ENCODE data around the gene HMGCS2.

HMGCS2 gene

DNA sequence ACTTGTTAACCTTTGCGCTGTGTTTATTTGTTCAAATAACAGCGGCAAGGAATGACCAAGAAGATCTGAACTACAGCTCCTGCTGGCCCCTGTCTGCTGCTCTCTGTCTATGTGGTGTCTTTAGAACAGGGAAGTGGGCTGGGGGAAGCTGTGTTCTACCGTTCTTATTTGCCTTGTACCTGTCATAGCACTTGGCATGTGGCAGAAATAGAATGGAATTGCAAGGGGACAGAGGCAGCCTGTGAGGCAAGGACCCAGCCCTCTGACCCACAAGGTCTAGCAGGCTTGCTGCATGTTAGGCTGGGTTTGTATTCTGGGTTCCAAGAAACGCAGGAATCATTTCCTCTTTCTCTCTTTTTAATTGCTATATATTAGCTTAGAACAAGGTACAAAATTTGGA is 20.7 kb downstream of the HMGCS2 start:
- no peak for DNase-seq

DNA sequence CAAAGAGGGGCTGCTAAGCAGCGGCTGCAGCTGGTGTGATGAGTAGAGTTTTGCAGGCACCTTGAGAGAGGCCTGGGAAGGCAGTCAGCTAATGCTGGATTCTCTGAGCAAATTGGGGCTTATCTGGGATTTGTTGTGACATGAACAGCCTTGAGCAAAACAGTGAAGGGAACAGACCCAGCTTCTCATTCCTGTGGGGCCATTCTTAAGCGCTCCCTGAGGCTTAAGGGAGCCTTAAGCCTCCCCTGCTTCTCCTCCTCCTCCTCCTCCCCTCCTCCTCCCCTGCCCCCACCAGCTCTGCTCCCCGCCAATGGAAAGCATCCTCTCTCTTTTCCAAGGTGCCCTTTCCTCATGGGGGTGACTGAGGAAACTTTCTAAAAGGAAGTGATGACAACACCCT is 21.3 kb downstream of the HMGCS2 start:
- no peak for DNase-seq

DNA sequence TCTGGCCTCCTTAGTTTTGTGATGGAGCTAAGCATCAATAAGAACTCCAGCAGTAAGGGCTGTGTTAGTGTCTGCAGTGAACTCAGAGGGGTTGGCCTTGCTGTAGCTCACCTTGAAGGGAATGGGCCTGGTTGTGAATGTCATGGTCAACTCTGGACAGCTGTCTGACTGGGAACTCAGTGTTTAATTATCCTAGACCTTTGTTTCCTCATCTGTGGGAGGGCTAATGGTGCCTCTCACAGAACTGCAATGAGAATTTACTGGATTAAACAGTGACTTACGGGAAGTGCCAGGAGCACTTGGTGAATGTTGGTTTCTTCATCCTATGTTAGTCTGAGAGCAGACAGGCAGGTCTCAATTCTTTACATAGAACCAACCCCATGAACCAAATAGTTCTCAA is 23.7 kb downstream of the HMGCS2 start:
- no peak for DNase-seq

DNA sequence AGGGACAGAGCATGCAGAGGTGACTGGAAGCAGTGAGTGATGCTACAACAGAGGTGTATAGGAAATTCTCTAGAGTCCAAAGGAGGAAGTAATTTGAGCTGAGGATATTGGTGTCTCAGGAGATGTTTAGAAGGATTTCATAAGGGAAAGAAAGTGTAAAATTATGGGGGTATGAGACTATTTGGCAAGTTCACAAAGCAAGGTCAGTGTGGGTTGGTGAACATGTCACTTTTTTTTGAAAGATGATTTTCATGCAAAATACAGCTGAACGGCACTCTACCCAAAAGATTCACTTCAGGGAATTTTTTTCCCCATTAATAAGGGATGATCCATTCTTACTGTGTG is 24.1 kb downstream of the HMGCS2 start:
- no peak for DNase-seq

DNA sequence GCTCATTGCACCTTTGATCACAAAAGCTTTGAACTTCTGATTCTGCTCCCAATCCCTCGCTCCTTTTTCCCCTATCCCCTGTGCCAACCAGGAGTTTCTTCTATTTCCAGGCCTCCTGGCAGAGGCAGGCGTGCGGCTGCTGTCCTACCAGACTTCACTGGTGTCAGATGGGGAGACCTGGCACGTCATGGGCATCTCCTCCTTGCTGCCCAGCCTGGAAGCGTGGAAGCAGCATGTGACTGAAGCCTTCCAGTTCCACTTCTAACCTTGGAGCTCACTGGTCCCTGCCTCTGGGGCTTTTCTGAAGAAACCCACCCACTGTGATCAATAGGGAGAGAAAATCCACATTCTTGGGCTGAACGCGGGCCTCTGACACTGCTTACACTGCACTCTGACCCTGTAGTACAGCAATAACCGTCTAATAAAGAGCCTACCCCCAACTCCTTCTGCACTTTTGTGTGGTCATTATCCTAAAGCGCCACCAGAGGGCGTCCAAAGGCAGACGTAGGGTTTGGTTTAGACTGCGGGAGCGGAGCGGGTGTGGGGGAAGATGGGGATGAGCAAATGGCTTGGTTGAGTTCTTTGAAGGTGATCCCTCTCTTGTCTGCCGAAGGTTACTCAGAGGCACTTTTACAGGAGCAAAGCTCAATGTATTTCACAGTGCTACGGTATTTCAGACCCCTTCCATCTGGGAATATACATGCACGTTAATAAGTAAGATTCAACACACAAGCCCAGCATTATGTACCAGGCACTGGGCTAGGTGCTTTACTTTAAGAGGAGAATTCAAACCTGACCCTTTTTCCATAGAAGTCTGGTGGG is 24.7 kb downstream of the HMGCS2 start:
- peak; percentile 58 for DNase-seq

DNA sequence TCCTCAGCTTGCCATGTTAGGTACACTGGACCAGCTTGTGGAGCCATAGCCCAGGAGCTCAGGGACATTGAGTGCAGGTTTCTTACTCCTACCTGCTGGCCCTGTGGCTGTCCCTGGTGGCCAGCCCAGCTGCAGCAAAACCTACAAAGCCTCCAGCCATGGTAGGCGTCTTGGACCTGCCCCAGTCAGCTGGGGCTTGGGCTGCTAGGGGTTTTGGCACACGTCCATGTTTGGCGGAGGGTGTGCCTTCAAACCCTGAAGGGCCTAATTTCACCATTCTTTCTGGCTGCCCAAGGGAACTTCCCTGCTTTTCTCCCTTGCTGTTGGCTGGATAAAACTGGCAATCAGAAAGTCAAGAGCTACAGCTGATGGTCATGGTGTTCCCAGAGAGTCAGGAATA is 25.4 kb downstream of the HMGCS2 start:
- DNase-seq = peak; percentile 42

DNA sequence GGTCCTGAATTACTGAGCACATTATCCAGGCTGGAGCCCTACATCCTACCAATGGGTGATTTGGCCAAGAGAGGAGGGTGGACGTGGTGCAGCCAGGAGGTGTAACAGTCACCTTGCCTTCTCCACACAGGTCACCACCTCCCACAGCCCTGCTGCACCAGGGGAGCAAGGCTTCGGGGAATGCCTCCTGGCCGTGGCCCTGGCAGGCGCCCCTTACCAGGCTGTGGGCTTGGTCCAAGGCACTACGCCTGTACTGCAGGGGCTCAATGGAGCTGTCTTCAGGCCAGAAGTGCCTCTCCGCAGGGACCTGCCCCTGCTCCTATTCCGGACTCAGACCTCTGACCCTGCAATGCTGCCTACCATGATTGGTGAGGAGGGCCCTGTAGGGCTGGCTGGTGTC is 26.0 kb downstream of the HMGCS2 start:
- no peak for DNase-seq

DNA sequence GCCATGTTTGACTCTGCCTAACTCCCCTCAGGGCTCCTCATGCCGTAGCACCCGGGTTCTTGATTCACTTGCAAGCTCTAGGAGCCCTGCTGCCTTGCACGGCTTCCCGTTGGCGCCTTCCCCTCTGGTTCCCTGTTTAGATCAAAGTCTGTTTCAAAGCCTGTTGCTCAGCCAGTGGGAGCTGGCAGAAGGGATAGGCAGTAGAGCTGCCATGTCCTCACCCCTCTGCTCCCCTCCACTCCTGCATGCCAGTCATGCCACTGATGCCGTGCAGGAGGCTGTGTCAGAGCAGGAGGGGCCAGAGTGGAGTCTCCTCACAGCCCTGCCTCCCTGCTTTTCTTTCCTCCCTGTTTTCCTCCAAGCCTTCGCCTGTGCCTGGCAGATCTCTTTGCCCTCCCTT is 26.5 kb downstream of the HMGCS2 start:
- no peak for DNase-seq

DNA sequence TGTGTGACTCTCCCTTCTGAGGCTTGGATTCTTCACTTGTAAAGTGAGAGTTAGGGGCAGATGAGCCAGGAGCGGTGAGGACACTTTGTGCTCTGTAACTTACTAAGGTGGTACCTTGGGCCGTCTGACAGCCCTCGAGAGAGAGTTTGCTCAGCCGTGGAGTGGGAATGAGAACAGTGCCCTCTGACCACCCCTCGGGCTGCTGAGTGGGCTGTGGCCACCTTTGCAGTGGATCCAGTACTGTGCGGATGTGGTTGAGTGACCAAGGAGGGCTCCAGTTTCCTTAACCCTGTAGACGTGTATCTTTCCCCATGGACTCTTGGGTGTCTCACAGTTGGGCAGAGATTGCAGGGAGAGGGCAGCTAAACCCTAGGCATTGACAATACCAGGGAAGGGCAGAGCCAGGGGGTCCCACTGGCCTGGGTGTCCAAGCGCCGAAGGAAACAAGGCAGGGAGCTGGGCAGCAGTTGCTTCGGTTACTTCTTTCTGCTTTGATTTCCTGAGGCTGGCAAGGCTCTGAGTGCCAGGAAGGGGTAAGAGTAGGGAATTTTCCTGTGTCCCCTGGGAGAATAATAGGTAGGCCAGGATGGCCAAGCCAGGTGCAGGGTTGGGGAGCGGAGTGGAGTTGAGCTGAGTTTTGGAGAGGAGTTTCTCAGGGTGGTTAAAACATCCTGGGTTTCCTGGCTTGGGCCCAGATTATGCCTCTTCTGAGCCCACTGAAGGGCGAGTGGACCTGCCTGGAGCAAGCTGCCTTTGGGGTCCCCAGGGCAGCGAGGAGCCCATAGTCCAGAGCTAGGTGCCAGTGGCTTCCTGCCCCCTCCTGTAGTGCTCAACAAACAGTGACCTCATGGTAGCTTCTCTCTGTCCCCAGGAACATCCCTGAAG is 27.6 kb downstream of the HMGCS2 start:
- no peak for DNase-seq

DNA sequence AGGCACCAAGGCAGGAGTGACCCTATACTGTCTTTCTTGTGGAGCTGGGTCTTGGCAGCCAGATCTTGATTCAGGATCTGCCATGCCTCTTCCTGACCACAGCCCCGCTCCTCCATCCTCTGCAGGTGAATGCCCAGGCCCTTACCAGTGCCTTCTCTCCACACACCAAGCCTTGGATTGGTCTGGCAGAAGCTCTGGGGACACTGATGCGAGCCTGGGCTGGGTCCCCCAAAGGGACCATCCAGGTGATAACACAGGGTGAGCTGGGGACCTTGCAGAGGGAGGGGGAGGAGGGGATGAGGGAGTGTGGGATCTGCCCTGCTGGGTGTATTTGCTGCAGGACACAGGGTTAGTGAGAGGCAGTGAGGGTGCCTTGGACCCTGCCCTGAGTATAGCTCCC is 28.4 kb downstream of the HMGCS2 start:
- no peak for DNase-seq

DNA sequence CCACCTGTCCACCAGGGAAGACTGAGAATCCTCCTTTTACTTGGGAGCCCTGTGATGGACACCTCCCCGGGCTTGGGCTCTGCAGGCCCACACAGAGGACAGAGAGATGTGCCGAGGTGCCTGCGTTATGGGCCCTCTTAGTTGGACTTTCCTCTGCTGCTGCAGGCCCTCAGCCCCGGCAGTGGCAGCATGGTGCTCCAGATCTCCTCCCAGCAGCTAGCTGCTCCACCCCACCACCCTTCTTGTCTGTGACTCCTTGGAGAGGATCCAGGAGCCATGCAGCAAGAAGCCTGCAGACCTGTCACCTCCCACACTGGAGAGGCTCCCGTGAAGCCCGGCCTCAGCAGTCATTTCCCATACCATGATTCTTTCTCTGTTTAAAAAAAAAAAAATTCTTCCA is 29.6 kb downstream of the HMGCS2 start:
- no peak for DNase-seq

DNA sequence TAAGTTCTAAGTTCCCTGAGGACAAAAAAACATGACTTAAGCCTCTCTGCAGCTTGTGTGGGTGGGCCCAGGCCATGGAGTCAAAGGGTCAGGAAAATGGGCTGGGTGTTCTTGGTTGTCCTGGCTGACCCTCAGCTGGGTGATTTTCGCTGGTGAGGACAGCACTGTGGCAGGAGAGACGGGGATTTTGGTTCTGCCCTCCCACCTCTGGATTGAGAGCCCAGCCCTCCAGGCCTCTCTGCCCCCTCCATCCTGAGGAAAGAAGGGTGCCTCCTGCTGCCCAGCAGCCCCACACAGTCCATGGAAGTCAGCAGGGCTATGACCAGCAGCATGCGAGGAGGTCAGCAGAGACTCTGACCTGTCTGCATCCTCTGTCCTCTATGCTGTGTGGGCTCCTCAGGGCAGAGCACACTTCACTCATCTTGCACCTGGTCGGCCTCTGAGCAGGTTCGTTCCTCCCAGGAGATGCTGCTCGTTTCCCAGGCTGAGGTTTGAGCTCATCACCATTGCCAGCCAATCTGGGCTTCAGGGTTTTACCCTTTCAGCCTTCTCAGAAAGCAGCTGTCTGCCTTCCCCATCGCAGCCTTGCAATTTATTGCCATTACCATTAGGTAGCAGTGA is 30.5 kb downstream of the HMGCS2 start:
- DNase-seq = no peak

DNA sequence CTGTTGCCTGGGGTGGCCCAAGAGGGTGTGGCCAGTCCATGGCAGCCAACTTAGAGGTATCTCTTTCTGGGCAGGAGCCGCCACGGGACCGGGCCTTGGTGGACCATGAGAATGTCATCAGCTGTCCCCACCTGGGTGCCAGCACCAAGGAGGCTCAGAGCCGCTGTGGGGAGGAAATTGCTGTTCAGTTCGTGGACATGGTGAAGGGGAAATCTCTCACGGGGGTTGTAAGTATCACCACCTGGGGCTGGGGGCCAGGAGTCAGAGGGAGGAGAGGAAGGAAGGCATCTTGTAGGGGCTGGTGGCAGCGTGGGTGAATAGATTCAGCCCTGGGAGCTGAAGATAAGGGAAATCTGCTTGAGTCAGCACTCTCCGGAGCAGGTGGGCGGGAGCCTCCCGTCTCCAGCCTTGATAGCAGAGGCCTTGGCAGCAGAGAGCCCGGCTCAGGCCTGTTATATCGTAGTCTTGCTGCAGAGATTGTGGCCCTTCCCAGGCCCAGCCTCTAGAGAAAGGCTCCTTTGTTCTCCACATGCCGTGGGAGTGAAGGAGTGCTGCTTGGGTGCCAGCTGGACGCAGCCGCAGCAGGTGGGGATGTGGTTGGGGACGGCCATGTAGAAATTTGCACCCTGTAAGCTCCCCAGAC is 31.5 kb downstream of the HMGCS2 start:
- no peak for DNase-seq

DNA sequence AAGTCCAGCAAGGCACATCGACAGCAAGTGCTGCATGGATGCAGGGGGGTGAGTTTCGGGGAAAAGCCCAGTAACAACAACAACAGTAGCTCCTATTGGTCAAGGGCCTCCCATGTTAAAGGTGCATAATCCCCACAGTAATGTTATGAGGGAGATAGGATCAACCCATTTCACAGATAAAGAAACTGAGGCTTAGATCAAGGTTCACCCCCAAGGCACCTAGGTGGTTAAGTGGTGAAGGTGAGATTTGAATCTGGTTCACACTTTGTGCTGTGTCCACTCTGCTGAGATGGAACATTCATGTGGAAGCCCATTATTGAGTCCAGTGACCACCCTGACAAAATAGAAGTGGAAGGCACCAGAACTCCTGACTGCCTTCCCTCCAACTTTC is 32.1 kb downstream of the HMGCS2 start:
- DNase-seq = no peak

DNA sequence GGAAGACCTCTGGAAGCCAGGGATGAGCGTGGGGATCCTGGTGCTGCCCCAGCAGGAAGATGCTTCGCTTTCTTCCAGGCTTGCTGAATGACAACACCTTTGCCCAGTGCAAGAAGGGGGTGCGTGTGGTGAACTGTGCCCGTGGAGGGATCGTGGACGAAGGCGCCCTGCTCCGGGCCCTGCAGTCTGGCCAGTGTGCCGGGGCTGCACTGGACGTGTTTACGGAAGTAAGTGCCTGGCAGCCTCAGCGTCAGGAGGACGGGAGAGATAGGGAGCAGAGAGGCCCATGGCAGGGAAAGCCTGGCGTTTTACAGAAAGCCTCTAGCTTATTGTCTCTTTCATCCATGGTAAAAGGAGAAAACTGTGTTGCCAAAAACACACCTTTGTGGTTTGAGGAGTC is 33.5 kb downstream of the HMGCS2 start:
- DNase-seq = no peak

DNA sequence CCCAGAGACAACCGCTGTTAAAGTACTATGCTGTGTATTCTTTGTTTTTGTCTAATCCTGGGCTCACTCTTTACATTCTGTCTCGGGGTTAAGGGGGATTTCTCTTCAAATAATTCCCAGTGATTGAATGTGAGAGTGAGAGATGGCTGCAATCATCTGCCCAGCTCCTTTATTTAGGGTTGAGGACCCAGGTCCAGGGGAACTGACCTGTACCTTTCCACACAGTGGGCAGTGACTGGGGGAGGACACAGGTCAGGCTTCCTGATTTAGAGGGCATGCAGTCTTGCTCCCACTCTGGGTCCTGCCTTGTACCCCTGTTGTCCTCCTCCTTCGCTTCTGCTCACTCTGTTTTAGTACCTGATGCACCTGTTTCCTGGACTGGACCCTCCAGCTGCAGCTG is 35.0 kb downstream of the HMGCS2 start:
- DNase-seq = no peak

DNA sequence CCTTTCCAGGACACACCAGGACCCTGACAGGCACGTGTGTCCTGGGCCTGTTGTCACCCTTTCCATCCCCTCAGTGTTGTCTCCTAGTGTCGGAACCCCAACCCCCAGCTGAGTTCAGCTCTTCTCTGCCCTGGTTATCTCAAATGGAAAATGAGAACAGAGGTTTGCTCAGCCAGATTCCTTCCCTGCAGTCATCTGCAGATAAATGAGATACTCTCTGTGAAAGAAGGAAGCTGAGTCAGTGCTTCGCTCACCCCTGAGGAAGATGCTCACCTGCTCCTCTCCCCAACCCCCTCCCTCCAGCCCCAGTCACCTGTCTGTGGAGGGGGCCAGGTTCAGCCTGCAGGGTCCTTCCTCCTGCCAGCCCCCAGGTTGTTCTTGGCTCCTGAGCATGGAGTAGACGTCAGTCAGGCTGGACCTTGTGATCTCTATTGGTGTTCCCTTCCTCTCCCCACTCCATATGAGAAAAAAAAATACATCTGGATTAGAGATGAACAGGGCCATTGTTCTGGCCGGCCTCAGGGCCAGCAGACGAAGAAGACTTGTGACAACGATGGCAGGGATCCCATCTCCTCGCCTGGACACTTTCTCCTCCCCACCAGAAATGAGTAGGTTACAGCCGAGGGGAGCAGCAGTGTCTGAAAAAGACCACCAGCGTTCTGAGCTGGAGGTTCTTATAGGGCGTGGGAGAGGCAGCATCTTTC is 36.1 kb downstream of the HMGCS2 start:
- DNase-seq = no peak

DNA sequence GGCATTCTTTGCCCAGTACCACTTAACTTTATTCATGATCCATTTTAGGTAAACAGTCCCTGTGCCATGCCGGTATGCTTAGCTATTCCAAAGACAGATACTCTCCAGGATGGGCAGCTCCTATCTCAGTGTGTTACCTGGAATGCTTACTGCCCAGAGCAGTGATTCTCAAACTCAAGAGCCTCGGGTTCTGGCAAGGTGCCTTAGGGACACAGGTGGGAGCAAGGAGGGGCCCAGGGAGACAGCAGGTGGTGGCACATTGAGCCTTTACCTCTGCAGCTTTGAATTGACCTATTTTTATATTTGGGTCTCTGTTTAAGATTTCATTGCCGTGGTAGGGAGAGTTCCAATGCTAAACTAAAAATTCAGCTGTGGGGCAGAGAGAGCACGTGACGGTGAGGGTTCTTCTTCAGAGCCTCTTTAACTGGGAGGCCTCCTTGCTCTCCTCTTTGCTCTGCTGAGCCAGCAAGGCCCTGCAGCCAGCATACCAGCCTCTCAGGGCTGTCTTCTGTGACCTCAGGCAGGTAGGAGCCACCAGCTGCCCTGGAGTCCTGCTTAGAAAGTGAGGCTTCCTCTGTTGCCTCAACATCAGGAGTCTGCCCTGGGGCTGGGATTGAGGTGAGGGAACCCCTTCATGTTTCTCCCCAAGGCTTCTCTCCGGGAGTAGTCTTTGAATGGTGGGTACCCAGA is 36.8 kb downstream of the HMGCS2 start:
- DNase-seq = no peak

DNA sequence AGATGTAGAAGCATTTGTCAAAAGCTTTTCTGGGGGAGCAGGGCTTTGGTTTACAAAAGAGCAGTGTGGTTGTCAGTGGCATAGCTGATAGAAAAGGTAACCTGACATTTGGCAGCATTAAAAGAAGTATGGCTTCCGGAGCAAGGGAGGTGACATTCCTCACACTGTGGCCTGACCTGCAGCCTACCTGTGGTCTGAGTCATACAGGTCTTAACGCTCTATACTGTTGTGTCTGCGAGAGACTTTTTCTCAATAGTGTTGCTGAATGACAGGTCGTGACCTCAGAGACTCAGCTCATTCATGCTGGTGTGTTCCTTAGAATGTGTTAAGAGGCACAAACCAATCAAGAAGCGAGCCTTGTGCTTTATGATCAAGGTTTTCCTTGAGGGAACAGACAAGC is 37.6 kb downstream of the HMGCS2 start:
- no peak for DNase-seq

DNA sequence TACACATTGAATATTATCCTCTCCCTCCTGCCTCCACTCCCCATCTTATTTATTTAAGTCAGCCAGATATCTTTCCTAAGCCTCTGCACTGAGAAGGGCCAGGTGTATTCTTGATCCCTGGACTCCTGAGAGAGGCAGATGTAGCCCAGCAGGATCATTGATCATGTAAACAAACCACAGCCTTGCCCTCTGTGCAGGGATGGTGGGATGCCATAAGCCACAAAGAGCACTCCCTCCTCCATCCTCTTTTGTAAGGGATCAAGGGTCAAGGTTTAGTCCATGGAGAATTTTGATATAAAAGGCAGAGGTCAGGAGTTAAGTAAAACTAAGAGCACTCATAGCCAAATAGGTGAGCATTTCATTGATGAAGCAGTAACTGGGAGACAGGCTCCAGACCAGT is 39.7 kb downstream of the HMGCS2 start:
- DNase-seq = no peak

DNA sequence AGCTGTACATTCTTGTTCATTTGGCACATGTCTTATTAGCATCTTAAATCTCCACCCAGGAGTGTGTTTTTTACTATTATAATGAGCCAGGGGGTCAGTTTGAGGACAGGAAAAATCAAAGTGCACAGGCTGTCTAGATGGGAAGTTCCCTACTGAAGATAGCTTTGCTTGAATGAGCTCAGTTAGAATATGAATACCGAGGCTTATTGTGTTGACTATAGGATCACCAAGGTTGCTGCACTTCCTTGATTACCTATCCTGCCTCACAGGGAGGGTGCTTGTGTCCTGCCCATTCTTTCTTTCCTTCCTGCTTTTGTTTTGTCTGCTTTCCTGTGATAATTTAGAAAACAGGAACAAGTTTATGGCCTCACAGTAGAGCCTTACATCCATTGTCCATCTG is 40.7 kb downstream of the HMGCS2 start:
- DNase-seq = no peak

DNA sequence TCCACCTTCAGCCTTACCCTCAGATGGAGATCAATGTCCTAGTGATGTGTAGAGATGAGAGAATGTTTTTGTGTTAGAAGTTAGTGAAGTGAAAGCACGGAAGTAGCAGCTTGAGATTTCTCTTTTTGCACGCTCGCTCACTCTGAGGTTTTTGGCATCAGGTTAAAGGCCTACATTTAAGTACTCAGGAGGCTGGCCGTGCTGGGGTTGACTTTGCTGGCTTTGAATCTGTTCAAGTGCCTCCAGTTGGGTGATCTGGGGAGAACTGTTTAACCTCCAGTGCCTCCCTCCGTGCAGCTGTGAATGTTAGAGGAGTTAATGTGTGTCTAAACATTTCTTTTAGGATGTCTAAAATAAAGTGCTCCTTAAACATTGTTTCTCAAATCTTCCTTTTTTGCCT is 43.1 kb downstream of the HMGCS2 start:
- DNase-seq = no peak
